GM23248 (cell line): Measurements from ENCODE around the gene CORO7. TPM values are rescaled to one million over a fixed set of nuclear protein-coding genes. Genes with fewer than 3 reads are reported as not detected.
A peak's percentile ranks its signal among the peaks of the same experiment; 100 is the strongest.

ENCODE experiments used
- DNase-seq: peaks from one replicate; pipeline ENCODE4 v3.0.0-alpha.2; 2015
- H2AFZ ChIP-seq: fragments of 200-600 bp; sonication (generic); 2 replicates; pipeline ENCODE4 v1.6.1; 2016; ENCODE audit warnings: antibody characterized with exemption
- H3F3A ChIP-seq: fragments of 200-600 bp; sonication (generic); 2 replicates; pipeline ENCODE4 v1.6.1; 2016; ENCODE audit warnings: mild to moderate bottlenecking, antibody characterized with exemption, mixed run types; ENCODE audit not compliant: insufficient read depth
- H3K27ac ChIP-seq: fragments of 200-600 bp; sonication (generic); 2 replicates; pipeline ENCODE4 v1.5.1; 2016; ENCODE audit warnings: mild to moderate bottlenecking
- H3K27me3 ChIP-seq: fragments of 200-600 bp; sonication (generic); replicated peaks from 2 replicates; pipeline ENCODE4 v1.6.1; 2016; ENCODE audit warnings: mild to moderate bottlenecking; ENCODE audit not compliant: insufficient read depth
- H3K36me3 ChIP-seq: fragments of 200-600 bp; sonication (generic); 2 replicates; pipeline ENCODE4 v1.6.1; 2016; ENCODE audit warnings: low read depth, mild to moderate bottlenecking
- H3K4me1 ChIP-seq: fragments of 200-600 bp; sonication (generic); 2 replicates; pipeline ENCODE4 v1.6.1; 2016; ENCODE audit warnings: mild to moderate bottlenecking; ENCODE audit not compliant: insufficient read depth
- H3K4me2 ChIP-seq: fragments of 200-600 bp; sonication (generic); one replicate; pipeline ENCODE4 v1.6.1; 2016; ENCODE audit warnings: mild to moderate bottlenecking; ENCODE audit not compliant: unreplicated experiment
- H3K4me3 ChIP-seq: fragments of 200-600 bp; sonication (generic); 2 replicates; pipeline ENCODE4 v1.5.1; 2016; ENCODE audit warnings: mild to moderate bottlenecking
- H3K79me2 ChIP-seq: fragments of 200-600 bp; sonication (generic); 2 replicates; pipeline ENCODE4 v1.6.1; 2016; ENCODE audit warnings: mild to moderate bottlenecking; ENCODE audit not compliant: insufficient read depth
- H3K9ac ChIP-seq: fragments of 200-600 bp; sonication (generic); 2 replicates; pipeline ENCODE4 v1.6.1; 2016; ENCODE audit warnings: mild to moderate bottlenecking
- H3K9me2 ChIP-seq: fragments of 200-600 bp; sonication (generic); 2 replicates; pipeline ENCODE4 v1.6.1; 2016; ENCODE audit warnings: mixed run types, mild to moderate bottlenecking, moderate library complexity; ENCODE audit not compliant: insufficient read depth
- H3K9me3 ChIP-seq: fragments of 200-600 bp; sonication (generic); one replicate; pipeline ENCODE4 v1.6.1; 2017; ENCODE audit warnings: low read depth
- H4K20me1 ChIP-seq: fragments of 200-600 bp; sonication (generic); 2 replicates; pipeline ENCODE4 v1.6.0; 2016; ENCODE audit not compliant: insufficient read depth
- EZH2 ChIP-seq: fragments of 200-600 bp; sonication (generic); IDR thresholded peaks from 2 replicates; pipeline ENCODE4 v1.6.1; 2018; ENCODE audit warnings: antibody characterized with exemption, mild to moderate bottlenecking; ENCODE audit not compliant: insufficient read depth, poor library complexity, severe bottlenecking
- EZH2phosphoT487 ChIP-seq: fragments of 200-600 bp; sonication (generic); IDR thresholded peaks from 2 replicates; pipeline ENCODE4 v1.6.1; 2018; ENCODE audit warnings: antibody characterized with exemption, moderate library complexity, mild to moderate bottlenecking, low read depth; ENCODE audit not compliant: insufficient read depth
- WGBS, 2 experiments: methylation state at CpG; one replicate each; pipeline ENCODE4 v1.1.6; 2015 to 2017; ENCODE audit warnings: low lambda C conversion rate in 2 of 2, low coverage in 1 of 2; ENCODE audit errors: missing lambda C conversion rate in 2 of 2; 5-methylcytosine and 5-hydroxymethylcytosine counted together
- in situ Hi-C: fragments of 300-500 bp; cut with MboI; formaldehyde crosslinking; loops from 2 replicates; pipeline ENCODE4 v1.15.0; 2020
- polyA plus RNA-seq: library from polyadenylated mRNA; unstranded; fragments of >200 nt; fragmentation: Nextera tagmentation; extraction: Ambion mirVana; gene quantifications from 2 replicates; pipeline ENCODE4 v1.2.1, GENCODE V29; 2016
- total RNA-seq: library from RNA; depleted of rRNA; stranded (reverse); fragments of >200 nt; shearing (Covaris generic); gene quantifications from 2 replicates; pipeline ENCODE4 v1.2.3, GENCODE V29; 2014

CORO7 gene
- total and polyA plus RNA-seq, 2 experiments from 2014 or later: 7.3 to 13.2 TPM

- no peaks in the 10 kb centered on the region for H3K36me3 ChIP-seq
- H3K79me2 ChIP-seq: peaks cover 83% of the 10 kb centered on the region
- H3K9me2 ChIP-seq: no peaks in the 10 kb centered on the region
- no peaks in the 10 kb centered on the region for H3K9me3 ChIP-seq
- peak; percentile 92 for DNase-seq
- no peaks in the 10 kb centered on the region for H3K27me3 ChIP-seq
- H3K27ac ChIP-seq: peak overlapping the region; percentile 27; the same call in 1 of the 2 replicates
- peaks cover 7% of the 10 kb centered on the region for H3F3A ChIP-seq
- H2AFZ ChIP-seq: peak overlapping the region; percentile 70
- H3K4me1 ChIP-seq: peaks cover 8% of the 10 kb centered on the region; the same call in 1 of the 2 replicates
- peak overlapping the region; percentile 79 for H3K9ac ChIP-seq
- H3K4me2 ChIP-seq: peak overlapping the region; percentile 69
- TF ChIP-seq EZH2 (no peak), EZH2phosphoT487 (no peak)
- H3K4me3 ChIP-seq: peak overlapping the region; percentile 72
- in situ Hi-C loops: loop anchor here (10.0 kb wide), 1 partner anchor 123 kb away; no protein-coding TSS in a partner anchor
- no peaks in the 10 kb centered on the region; the same call in 1 of the 2 replicates for H4K20me1 ChIP-seq
- 7 to 14% methylated on average over 21 to 25 of the region's 30 CpGs for WGBS, 2 experiments
Observed at GRCh38 chr16:4328046-4328781, 88.2 kb downstream of the CORO7 start.

GRCh38 chr16:4327386-4328045, 88.9 kb downstream of the CORO7 start:
- Histone ChIP-seq H3F3A (peaks cover 7% of the 10 kb centered on the region), H3K27me3 (no peaks in the 10 kb centered on the region), H3K27ac (no peak overlapping the region), H3K79me2 (peaks cover 84% of the 10 kb centered on the region), H3K4me3 (peak overlapping the region; percentile 72), H3K9me2 (no peaks in the 10 kb centered on the region), H3K9me3 (no peaks in the 10 kb centered on the region), H3K4me1 (peaks cover 8% of the 10 kb centered on the region; the same call in 1 of the 2 replicates), H3K4me2 (peak overlapping the region; percentile 69), H3K36me3 (no peaks in the 10 kb centered on the region), H3K9ac (peak overlapping the region; percentile 79), H2AFZ (peak overlapping the region; percentile 70), H4K20me1 (no peaks in the 10 kb centered on the region; the same call in 1 of the 2 replicates)
- 5 to 9% methylated on average over 16 to 42 of the region's 57 CpGs for WGBS, 2 experiments
- DNase-seq: peak; percentile 35
- in situ Hi-C loops: loop anchor here (10.0 kb wide), 1 partner anchor 123 kb away; no protein-coding TSS in a partner anchor
- no peak for TF ChIP-seq EZH2
- TF ChIP-seq EZH2phosphoT487: no peak

- 82 to 87% methylated on average over 6 of the region's 6 CpGs for WGBS, 2 experiments
- H3K27me3 ChIP-seq: no peaks in the 10 kb centered on the region
- peaks cover 96% of the 10 kb centered on the region for H3K79me2 ChIP-seq
- H3K9me2 ChIP-seq: no peaks in the 10 kb centered on the region
- H3K9me3 ChIP-seq: no peaks in the 10 kb centered on the region
- no peak for DNase-seq
- H3K4me3 ChIP-seq: no peak overlapping the region
- no peaks in the 10 kb centered on the region; the same call in 1 of the 2 replicates for H4K20me1 ChIP-seq
- no peak overlapping the region for H2AFZ ChIP-seq
- in situ Hi-C loops: loop anchor here (10.0 kb wide), 1 partner anchor 121 kb away; no protein-coding TSS in a partner anchor
- no peak overlapping the region for H3K27ac ChIP-seq
- H3K4me1 ChIP-seq: peaks cover 8% of the 10 kb centered on the region; the same call in 1 of the 2 replicates
- H3K4me2 ChIP-seq: no peak overlapping the region
- TF ChIP-seq EZH2phosphoT487 (no peak), EZH2 (no peak)
- H3K36me3 ChIP-seq: no peaks in the 10 kb centered on the region
- H3F3A ChIP-seq: peaks cover 7% of the 10 kb centered on the region
- H3K9ac ChIP-seq: no peak overlapping the region
Observed at GRCh38 chr16:4325253-4325758, 91.1 kb downstream of the CORO7 start.

GRCh38 chr16:4324492-4325252, 91.7 kb downstream of the CORO7 start:
- no peaks in the 10 kb centered on the region for H3K9me3 ChIP-seq
- H2AFZ ChIP-seq: no peak overlapping the region
- peaks cover 8% of the 10 kb centered on the region; the same call in 1 of the 2 replicates for H3K4me1 ChIP-seq
- in situ Hi-C loops: loop anchor here (10.0 kb wide), 1 partner anchor 120 kb away; no protein-coding TSS in a partner anchor
- no peaks in the 10 kb centered on the region; the same call in 1 of the 2 replicates for H4K20me1 ChIP-seq
- TF ChIP-seq EZH2phosphoT487 (no peak), EZH2 (no peak)
- no peaks in the 10 kb centered on the region for H3K27me3 ChIP-seq
- peak overlapping the region; percentile 42; the same call in 1 of the 2 replicates for H3K9ac ChIP-seq
- H3K4me2 ChIP-seq: no peak overlapping the region
- no peaks in the 10 kb centered on the region for H3K36me3 ChIP-seq
- H3K79me2 ChIP-seq: peaks cover 97% of the 10 kb centered on the region
- no peak for DNase-seq
- peaks cover 2% of the 10 kb centered on the region; the same call in 1 of the 2 replicates for H3F3A ChIP-seq
- WGBS, 2 experiments: 64 to 65% methylated on average over 17 to 21 of the region's 22 CpGs
- H3K9me2 ChIP-seq: no peaks in the 10 kb centered on the region
- H3K27ac ChIP-seq: no peak overlapping the region
- no peak overlapping the region for H3K4me3 ChIP-seq
